ENCODE data around the gene PCDH9.

PCDH9 gene

DNA sequence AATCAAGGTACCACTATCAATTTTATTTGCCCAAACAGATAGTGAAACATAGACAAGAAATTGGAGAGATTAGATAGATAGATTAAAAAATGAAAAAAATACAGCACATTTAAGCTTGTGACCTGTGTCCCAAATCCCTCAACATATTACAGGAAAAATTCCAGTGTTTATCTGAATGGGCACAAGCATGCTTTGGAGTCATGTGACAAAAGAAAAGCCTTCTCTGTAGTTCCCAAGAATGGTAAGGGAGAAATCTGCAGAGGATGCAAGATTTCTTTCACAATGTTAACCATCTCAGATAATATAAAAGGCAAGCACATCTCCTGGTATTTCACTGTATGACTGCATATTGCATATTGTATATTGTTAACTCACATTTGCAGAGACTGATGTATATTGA lies 168.0 kb downstream of the PCDH9 start:
- no peak for DNase-seq (ENCODE audit: low read depth in 1 of 2, low spot score in 1 of 2)
- no peak overlapping the region for H3K27ac ChIP-seq (replicated peaks)
- TF ChIP-seq GABPA (IDR thresholded peaks at IDR 0.05; ENCODE audit: low read depth): no peak
- H3K27me3 ChIP-seq (ENCODE audit: insufficient read depth, poor library complexity, severe bottlenecking): no peaks in the 10 kb centered on the region
- no peak overlapping the region for H3K4me3 ChIP-seq (replicated peaks; ENCODE audit: insufficient read depth, low read length)

DNA sequence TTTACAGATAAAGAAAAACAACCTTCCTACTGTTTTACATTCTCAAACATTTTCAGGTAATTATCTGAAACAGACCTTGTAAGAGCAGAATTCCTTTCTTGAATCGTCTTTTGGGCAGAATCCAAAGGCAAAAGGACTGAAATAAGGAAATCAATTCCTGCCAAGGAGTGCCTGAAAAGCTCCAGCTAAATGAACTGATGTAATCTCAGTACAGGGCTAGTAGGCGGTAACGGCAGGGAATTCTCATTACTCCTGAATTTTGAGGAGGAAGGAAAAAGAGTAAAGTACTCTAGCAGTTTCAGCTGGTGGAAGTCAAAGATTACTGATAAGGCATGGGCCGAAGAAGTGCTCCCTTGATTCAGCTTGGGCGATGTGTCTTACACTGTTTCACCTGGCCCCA lies 168.4 kb downstream of the PCDH9 start:
- TF ChIP-seq, protein P1, sequence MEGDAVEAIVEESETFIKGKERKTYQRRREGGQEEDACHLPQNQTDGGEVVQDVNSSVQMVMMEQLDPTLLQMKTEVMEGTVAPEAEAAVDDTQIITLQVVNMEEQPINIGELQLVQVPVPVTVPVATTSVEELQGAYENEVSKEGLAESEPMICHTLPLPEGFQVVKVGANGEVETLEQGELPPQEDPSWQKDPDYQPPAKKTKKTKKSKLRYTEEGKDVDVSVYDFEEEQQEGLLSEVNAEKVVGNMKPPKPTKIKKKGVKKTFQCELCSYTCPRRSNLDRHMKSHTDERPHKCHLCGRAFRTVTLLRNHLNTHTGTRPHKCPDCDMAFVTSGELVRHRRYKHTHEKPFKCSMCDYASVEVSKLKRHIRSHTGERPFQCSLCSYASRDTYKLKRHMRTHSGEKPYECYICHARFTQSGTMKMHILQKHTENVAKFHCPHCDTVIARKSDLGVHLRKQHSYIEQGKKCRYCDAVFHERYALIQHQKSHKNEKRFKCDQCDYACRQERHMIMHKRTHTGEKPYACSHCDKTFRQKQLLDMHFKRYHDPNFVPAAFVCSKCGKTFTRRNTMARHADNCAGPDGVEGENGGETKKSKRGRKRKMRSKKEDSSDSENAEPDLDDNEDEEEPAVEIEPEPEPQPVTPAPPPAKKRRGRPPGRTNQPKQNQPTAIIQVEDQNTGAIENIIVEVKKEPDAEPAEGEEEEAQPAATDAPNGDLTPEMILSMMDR (IDR thresholded peaks at IDR 0.05; ENCODE audit: insufficient read depth, low read length): no peak
- no peak for TF ChIP-seq GABPA (IDR thresholded peaks at IDR 0.05; ENCODE audit: low read depth)
- TF ChIP-seq POLR2AphosphoS5 (IDR thresholded peaks at IDR 0.05; ENCODE audit: low read depth): no peak
- TF ChIP-seq, protein P2, sequence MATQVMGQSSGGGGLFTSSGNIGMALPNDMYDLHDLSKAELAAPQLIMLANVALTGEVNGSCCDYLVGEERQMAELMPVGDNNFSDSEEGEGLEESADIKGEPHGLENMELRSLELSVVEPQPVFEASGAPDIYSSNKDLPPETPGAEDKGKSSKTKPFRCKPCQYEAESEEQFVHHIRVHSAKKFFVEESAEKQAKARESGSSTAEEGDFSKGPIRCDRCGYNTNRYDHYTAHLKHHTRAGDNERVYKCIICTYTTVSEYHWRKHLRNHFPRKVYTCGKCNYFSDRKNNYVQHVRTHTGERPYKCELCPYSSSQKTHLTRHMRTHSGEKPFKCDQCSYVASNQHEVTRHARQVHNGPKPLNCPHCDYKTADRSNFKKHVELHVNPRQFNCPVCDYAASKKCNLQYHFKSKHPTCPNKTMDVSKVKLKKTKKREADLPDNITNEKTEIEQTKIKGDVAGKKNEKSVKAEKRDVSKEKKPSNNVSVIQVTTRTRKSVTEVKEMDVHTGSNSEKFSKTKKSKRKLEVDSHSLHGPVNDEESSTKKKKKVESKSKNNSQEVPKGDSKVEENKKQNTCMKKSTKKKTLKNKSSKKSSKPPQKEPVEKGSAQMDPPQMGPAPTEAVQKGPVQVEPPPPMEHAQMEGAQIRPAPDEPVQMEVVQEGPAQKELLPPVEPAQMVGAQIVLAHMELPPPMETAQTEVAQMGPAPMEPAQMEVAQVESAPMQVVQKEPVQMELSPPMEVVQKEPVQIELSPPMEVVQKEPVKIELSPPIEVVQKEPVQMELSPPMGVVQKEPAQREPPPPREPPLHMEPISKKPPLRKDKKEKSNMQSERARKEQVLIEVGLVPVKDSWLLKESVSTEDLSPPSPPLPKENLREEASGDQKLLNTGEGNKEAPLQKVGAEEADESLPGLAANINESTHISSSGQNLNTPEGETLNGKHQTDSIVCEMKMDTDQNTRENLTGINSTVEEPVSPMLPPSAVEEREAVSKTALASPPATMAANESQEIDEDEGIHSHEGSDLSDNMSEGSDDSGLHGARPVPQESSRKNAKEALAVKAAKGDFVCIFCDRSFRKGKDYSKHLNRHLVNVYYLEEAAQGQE (IDR thresholded peaks at IDR 0.05; ENCODE audit: insufficient replicate concordance, low read depth): no peak
- no peak for TF ChIP-seq SPI1 (IDR thresholded peaks at IDR 0.05; ENCODE audit: borderline replicate concordance, low read depth)
- no peak overlapping the region for H3K27ac ChIP-seq (replicated peaks)
- no peak for DNase-seq (ENCODE audit: low read depth in 1 of 2, low spot score in 1 of 2)

DNA sequence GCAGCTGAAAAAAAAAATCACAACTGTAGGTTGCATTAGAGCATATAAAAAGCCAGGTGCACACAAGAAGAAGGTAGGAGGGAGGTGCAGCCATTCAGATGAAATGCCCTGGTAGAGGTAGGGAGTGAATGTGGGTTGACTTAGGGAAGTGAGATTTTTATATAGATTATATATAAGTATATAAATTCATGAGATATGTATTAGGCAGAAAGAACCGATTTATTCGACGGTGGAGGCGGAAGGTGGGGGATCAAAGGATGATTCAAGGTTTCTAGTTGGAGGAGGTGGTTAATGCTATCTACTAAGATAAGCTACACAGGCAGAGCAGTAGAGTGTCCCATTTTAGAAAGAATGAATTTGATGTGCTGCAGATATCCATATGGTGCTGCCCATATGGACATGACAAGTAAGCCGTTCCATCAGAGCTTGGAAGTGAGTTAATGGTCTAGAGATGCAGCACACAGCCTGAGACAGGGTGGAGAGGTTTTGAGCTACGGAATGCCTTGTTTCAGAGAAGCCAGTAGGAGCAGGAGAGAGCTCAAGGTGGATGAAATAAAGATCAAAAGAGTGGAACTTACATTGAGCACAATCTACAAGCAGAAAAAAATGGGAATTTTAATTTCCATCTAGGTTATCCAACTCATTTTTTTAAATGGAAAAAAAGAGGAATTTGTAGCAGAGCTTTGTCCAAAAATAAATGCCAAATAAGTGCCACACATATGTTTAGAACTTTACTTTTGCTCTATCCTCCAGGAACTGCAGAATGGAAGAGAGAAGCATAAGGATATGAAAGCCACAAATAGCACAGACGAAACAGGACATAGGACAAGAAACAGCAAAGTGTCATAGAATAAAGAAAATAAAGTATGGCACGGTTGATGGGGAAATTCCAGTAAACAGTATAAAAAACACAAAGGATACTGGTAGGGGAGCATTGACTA lies 177.3 kb downstream of the PCDH9 start:
- no peak overlapping the region for H3K27ac ChIP-seq (replicated peaks)
- no peak overlapping the region for H3K4me3 ChIP-seq (replicated peaks; ENCODE audit: insufficient read depth, low read length)
- no peak for DNase-seq (ENCODE audit: low read depth in 1 of 2, low spot score in 1 of 2)
- no peaks in the 10 kb centered on the region for H3K27me3 ChIP-seq (ENCODE audit: insufficient read depth, poor library complexity, severe bottlenecking)
- TF ChIP-seq GABPA (IDR thresholded peaks at IDR 0.05; ENCODE audit: low read depth) (no peak), SPI1 (IDR thresholded peaks at IDR 0.05; ENCODE audit: borderline replicate concordance, low read depth) (no peak), POLR2AphosphoS5 (IDR thresholded peaks at IDR 0.05; ENCODE audit: low read depth) (no peak)
- TF ChIP-seq, protein P2 (IDR thresholded peaks at IDR 0.05; ENCODE audit: insufficient replicate concordance, low read depth): no peak
- TF ChIP-seq, protein P1 (IDR thresholded peaks at IDR 0.05; ENCODE audit: insufficient read depth, low read length): no peak

More for the DNA sequence above, 168.4 kb downstream of the PCDH9 start:
- no peaks in the 10 kb centered on the region for H3K27me3 ChIP-seq (ENCODE audit: insufficient read depth, poor library complexity, severe bottlenecking)
- no peak overlapping the region for H3K4me3 ChIP-seq (replicated peaks; ENCODE audit: insufficient read depth, low read length)

DNA sequence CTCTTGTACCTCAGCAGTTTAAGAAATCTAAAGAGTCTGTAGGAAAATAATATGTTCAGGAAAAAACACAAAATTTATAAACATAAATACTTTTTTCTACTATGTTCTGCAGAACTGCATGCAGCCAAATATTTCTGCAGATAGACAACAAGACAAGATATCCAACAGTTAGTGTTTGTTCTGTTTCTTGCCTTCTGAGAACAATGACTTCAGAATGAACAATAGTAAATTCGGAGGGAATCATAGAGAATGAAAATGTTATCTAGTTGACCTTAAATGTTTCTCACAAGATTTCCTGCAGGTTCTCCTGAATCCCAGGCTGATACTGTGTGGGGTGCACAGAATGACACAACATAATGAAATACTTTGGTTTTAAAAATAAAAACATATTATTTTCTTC lies 180.4 kb downstream of the PCDH9 start:
- H3K4me3 ChIP-seq (replicated peaks; ENCODE audit: insufficient read depth, low read length): no peak overlapping the region
- TF ChIP-seq POLR2AphosphoS5 (IDR thresholded peaks at IDR 0.05; ENCODE audit: low read depth): no peak
- no peak for TF ChIP-seq GABPA (IDR thresholded peaks at IDR 0.05; ENCODE audit: low read depth)
- TF ChIP-seq, protein P2 (IDR thresholded peaks at IDR 0.05; ENCODE audit: insufficient replicate concordance, low read depth): no peak
- TF ChIP-seq, protein P1 (IDR thresholded peaks at IDR 0.05; ENCODE audit: insufficient read depth, low read length): no peak
- TF ChIP-seq SPI1 (IDR thresholded peaks at IDR 0.05; ENCODE audit: borderline replicate concordance, low read depth): no peak
- H3K27ac ChIP-seq (replicated peaks): no peak overlapping the region
- no peak for DNase-seq (ENCODE audit: low read depth in 1 of 2, low spot score in 1 of 2)
- H3K27me3 ChIP-seq (ENCODE audit: insufficient read depth, poor library complexity, severe bottlenecking): no peaks in the 10 kb centered on the region
